C4-2B (cell line): ENCODE data around the gene TTC21B.
"Not testable (repeated sequence)": the region's sequence is repeated elsewhere in the genome, so short reads cannot be mapped to it uniquely, and the experiment has no call there.

ENCODE experiments used
- H3K27ac ChIP-seq: fragments of 450-650 bp; 2 replicates; pipeline ENCODE4 v1.5.1; 2017
- CTCF ChIP-seq: fragments of 450-650 bp; conservative IDR thresholded peaks from 2 replicates; pipeline ENCODE4 v1.5.1; 2017; ENCODE audit warnings: mild to moderate bottlenecking
- ZFX ChIP-seq: fragments of 450-650 bp; IDR thresholded peaks from 2 replicates; pipeline ENCODE4 v1.6.1; 2017

TTC21B gene

GRCh38 chr2:165872101-165872791 is 81.3 kb downstream of the TTC21B start:
- no peak overlapping the region for H3K27ac ChIP-seq
- no peak for TF ChIP-seq ZFX
- no peak for TF ChIP-seq CTCF

- TF ChIP-seq CTCF, result no peak
Observed at GRCh38 chr2:165871025-165871424, 82.6 kb downstream of the TTC21B start.

GRCh38 chr2:165870346-165870745 is 83.2 kb downstream of the TTC21B start:
- H3K27ac ChIP-seq, result no peak overlapping the region
- TF ChIP-seq CTCF, result no peak
- no peak for TF ChIP-seq ZFX

More at GRCh38 chr2:165871025-165871424, 82.6 kb downstream of the TTC21B start:
- no peak overlapping the region for H3K27ac ChIP-seq

- H3K27ac ChIP-seq, result no peak overlapping the region
- TF ChIP-seq ZFX, result no peak
- no peak for TF ChIP-seq CTCF
Observed at GRCh38 chr2:165868211-165868610, 85.4 kb downstream of the TTC21B start.

GRCh38 chr2:165864296-165864695 is 89.3 kb downstream of the TTC21B start:
- TF ChIP-seq ZFX (no peak), CTCF (no peak)
- no peak overlapping the region for H3K27ac ChIP-seq

- H3K27ac ChIP-seq, result no peak overlapping the region
- no peak for TF ChIP-seq ZFX
- no peak for TF ChIP-seq CTCF
Observed at GRCh38 chr2:165863810-165864261, 89.7 kb downstream of the TTC21B start.

GRCh38 chr2:165861083-165861482 is 92.5 kb downstream of the TTC21B start:
- not testable (repeated sequence) for H3K27ac ChIP-seq

GRCh38 chr2:165859723-165860122 is 93.9 kb downstream of the TTC21B start:
- H3K27ac ChIP-seq, result not testable (repeated sequence)
